GF-D8 (cell line): ENCODE measurements around the gene KIF5A.
A peak's percentile ranks its signal among the peaks of the same experiment; 100 is the strongest.

ENCODE experiments used
- DNase-seq: peaks from one replicate; lab custom pipeline; 2025; lab: John Stamatoyannopoulos, UW

The KIF5A gene

DNA sequence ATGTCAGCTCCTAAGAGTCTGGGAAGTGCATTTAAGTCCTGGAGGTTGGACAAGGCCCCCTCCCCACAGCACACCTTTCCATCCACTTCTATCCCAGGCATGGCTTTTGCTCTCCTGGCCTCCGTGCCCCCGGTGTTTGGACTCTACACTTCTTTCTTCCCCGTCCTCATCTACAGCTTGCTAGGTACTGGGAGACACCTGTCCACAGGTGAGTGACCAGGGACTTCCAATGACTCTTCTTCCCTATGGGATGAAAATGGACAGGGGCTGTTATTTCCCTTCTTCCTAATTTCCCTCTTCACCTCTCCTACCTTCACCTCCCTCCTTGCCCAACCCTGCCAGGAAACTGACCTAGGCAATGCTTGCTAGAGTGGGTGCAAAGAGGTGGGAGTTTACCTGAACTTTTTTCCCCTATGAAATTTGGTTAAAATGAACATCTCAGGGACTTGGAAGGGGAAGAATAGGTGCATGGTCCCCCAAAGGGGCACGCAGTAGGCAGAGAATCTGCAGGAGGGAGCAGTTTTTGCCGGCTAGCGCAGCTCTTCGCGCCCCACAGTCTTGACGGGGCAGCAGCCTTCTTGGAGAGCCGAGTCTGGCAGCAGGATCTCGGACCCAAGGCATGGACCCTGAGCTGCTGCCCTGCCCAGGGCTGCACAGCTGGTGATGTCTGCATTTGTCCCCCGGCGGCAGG, 70.5 kb downstream of the KIF5A start:
- no peak for DNase-seq

DNA sequence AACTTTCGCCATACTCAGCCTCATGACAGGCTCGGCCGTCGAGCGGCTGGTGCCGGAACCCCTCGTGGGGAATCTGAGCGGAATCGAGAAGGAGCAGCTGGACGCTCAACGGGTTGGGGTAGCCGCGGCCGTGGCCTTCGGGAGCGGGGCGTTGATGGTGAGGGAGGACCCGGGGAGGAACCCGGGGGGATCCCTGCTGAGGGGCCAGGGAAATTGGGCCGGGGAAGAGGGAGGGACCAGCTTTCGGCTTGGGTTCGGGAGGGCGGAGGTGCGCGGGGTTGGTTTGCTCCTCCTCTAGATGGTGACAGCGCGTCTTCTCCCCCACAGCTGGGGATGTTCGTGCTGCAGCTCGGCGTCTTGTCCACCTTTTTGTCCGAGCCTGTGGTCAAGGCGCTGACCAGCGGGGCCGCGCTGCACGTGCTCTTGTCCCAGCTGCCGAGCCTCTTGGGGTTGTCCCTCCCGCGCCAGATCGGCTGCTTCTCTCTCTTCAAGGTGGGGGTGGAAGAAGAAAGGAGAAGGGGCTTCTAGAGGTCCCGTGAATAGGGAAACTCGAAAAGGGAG, 71.2 kb downstream of the KIF5A start:
- peak; percentile 1 for DNase-seq

DNA sequence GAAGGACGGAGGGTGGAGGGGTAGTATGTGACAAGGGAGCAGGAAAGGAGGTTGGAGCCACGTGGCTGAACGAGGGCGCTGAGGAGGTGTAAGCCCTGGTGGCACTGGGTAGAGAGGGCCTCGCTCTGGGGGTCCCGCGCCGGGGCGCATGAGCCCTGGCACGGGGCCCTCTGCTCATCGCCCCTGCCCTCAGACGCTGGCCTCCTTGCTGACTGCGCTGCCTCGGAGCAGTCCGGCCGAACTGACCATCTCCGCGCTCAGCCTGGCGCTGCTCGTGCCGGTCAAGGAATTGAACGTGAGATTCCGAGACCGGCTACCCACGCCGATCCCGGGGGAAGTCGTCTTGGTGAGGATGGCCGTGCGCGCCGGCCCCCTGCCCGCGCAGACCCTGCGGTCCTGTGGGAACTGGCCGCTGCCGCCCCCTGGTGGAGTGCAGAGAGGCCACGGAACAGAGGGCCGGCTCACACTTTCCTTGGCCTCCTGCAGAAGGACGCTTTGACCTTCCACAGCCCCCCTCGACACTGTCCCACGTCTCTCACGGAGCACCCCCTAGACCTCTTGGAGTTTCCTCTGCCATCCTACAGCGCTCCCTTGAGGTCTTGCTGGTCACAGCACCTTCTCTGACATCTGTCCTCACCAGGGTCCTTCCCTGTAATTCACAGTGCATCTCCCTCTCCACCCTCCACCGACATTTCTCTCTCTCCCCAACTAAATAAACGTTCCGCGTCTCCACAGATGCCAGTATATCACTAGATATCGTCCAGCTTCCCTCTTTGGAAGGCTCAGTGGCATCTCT, 71.9 kb downstream of the KIF5A start:
- DNase-seq = peak; percentile 2

DNA sequence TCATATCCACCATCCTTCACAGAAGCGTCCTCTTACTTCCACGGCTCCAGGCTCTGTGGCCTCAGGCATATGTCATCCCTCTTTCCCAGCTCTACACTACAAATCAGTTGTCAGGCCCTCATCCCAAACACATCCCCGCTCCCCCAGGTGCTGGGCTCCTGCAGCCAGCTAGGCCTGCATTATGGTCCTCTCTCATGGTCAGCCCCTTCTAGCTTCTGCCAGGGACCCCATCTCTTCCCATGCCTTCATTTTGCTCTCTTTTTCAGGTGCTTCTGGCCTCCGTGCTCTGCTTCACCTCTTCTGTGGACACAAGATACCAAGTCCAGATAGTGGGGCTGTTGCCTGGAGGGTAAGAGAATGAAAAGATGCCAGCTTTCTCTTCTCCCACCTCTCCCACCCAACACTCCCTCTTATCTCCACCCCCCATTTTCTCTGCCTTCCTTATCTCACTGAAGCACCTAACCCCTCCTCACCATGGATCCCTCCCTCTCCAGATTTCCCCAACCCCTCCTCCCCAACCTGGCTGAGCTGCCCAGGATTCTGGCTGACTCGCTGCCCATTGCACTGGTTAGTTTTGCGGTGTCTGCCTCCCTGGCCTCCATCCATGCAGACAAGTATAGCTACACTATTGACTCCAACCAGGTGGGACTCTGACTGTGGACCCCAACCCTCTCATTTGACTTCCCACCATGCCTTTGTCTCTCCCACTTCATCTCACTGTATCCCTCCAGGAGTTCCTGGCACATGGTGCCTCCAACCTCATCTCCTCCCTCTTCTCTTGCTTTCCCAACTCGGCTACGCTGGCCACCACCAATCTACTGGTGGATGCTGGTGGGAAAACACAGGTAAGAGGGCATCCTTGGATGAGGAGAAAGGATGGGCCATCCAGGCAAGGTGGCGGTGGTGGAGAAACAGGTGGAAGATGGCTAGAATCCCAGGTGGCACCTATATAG, 72.7 kb downstream of the KIF5A start:
- no peak for DNase-seq

DNA sequence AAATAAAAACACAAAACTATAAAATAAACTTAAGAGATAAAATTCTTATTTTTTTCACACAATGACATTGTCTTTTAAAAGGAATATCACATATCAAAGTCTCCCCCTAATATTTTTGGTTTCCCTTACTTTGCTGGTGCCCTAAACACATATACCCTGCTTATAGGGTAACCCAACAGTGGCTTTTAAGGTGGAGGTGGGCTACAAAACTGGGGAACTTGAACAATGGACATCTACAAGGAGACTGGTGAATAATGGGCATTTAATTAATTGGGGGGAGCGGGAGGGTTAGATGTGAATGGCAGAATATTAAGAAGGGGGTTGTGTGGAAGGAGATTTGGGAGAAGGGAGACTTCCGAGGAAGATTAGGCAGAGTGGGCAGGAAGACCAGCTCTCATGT, 73.5 kb downstream of the KIF5A start:
- no peak for DNase-seq

DNA sequence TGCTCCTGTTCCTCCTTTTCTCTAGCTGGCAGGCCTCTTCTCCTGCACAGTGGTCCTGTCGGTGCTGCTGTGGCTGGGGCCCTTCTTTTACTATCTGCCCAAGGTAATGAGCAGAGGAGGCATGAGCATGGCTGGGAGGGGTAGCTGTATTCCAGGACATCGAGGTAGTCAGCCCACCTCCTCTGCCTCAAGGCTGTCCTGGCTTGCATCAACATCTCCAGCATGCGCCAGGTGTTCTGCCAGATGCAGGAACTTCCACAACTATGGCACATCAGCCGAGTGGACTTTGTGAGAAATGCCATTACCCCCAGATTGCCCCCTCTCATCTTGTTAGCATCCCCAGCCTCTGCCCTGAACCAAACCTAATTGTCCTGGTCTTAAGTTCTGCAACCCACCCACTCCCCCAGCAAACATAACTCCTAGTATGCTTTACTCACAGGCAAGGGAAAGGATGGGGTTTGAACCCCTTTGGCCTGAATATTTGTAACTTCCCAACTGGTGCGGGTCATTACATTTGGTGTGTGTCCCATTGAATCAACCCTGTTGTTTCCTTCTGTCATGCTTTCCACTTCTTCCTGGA, 74.1 kb downstream of the KIF5A start:
- no peak for DNase-seq

DNA sequence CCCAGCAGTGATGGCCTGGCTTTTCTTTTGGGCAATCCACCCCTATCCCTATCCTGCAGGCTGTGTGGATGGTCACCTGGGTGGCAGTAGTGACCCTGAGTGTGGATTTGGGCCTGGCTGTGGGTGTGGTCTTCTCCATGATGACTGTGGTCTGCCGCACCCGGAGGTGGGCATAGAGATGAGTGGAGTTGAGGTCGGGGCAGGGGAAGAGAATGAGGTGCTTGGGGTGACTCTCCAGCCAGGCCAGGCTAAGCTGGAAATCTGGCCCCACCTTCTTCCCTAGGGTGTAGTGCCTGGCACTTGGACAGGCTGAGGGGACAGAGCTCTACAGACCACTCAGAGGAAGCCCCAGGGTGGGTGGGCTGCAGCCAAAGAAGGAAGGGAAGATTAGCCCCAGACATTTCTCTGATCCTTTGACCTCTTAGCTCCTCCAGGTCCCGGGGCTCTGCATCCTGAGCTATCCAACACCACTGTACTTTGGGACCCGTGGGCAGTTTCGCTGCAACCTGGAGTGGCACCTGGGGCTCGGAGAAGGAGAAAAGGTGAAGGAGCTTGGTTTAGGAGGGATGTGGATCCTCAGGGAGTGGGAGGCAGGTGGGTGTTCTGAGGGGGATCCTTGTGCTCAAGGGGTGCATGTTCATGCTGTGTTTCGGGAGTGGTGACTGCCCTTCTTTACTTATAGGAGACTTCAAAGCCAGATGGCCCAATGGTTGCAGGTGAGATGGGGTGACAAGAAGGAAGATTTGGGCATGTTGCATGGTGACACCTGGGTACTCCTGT, 74.8 kb downstream of the KIF5A start:
- no peak for DNase-seq

DNA sequence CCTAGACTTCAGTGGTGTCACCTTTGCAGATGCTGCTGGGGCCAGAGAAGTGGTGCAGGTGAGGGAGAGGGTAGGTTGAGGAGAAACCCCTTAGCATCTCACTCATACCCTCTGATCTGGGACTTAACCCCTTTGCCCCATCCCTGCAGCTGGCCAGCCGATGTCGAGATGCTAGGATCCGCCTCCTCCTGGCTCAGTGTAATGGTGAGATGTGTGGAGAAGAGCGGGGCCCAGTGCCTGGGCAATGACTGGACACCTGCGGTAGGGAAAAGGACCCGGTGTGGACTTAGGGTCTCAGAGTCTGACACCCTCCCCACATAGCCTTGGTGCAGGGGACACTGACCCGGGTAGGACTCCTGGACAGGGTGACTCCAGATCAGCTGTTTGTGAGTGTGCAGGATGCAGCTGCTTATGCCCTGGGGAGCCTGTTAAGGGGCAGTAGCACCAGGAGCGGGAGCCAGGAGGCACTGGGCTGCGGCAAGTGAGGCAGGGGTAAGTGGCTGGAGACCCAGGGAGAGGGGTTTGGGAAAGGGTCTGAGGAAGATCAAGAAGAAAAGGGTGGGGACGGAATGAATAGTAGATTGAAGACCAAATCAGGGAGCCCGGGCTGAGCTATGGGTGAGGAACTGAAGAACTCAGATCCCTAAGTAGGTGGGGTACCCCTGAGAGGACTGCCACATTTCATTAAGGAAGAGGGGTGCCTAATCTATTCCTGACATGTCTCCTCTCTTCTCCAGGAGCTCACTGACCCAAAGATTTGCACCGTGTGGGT, 75.6 kb downstream of the KIF5A start:
- no peak for DNase-seq

DNA sequence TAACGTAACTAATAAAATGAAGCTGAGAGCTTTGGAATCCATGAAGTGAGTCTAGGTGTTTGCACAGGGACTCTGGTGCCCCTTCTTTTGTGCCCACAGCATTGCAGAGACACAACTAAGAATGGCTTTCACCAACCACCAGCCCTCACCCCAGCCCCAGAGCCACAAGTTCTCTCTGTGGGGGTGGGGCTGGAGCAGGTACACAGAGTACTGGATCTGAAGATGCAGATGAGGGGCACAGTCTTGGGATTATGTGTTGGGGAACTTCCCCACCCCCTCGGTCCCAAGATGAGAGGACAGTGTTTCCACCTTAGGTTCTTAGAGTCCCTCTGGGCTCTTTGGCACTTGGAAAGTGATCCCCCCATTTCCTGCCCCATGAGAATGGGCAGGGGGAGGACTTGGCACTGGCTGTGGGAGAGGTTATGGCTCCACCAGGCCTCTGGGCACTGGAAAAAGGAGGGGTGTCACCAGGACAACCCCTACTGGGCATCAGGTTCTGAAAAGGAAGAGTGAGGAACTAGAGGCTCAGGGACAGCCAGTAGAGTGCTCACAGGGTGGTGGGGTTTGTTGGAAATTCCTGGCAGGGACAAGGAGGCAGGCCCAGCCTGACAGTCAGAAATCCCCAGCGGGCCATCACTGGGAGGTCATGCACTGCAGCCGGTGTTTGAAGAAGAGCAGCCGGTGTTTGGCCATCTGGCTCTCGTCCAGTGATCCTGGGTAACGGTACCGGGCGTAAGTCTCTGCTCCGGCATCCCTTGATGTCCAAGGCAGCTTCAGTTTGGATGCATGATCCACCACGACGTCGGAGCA, 76.5 kb downstream of the KIF5A start:
- DNase-seq = no peak

DNA sequence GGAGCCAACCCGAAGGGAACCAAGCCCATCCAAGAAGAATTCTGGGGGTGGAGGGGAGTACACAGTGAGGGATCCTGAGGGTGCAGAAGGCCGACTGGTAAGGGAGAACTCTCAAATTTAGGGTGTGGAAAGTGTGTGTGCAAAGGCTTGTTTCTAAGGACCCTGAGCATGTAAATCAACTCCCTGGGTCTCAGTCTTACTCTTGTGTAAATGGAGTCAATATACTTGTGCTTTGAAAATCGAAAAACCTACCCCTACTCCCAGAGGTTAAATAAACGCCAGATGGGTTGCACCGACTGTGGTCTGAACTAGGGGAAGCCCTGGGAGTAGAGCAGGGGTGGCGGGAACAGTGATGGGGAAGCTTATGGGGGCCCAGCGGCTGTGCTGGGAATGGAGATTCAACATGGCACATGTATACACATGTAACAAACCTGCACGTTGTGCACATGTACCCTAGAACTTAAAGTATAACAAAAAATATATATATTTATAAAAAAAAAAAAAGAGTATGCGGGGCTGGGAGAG, 77.1 kb downstream of the KIF5A start:
- DNase-seq = no peak

DNA sequence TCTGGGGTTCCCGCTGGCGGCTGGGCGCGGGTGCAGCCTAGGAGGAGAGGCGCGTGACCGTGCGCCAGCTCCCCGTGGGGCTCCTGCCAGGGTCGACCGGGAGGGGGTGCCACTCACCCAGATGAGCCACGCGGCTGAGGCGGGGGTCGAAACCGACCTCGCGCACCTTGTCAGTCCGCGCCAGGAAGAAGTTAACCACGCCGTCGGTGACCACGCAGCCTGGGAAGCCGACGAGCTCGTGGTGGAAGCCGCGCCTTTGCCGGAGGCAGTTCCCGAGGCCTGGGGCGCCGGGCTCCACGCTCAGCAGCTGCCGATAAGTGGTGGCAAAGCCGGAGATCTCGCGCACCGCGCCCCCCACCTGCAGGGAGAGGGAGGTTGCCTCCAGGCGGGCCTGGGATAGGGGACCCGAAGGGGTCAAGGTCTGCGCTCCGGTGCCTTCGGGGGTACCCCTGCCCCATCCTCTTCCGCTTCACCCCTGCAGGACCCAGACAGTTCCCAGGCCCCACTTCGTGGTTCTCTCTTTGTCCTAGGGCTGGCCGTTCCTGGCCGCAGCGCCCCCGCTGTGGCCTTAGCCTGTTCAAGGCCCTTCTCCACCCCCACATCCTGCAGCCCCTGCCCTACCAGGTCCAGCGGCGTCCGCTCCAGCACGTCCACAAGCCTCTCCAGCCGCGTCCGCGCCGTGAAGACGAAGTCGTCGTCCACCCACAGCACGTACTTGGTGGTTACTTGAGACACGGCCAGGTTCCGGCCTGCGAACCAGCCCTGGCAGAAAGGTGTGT, 77.8 kb downstream of the KIF5A start:
- no peak for DNase-seq

DNA sequence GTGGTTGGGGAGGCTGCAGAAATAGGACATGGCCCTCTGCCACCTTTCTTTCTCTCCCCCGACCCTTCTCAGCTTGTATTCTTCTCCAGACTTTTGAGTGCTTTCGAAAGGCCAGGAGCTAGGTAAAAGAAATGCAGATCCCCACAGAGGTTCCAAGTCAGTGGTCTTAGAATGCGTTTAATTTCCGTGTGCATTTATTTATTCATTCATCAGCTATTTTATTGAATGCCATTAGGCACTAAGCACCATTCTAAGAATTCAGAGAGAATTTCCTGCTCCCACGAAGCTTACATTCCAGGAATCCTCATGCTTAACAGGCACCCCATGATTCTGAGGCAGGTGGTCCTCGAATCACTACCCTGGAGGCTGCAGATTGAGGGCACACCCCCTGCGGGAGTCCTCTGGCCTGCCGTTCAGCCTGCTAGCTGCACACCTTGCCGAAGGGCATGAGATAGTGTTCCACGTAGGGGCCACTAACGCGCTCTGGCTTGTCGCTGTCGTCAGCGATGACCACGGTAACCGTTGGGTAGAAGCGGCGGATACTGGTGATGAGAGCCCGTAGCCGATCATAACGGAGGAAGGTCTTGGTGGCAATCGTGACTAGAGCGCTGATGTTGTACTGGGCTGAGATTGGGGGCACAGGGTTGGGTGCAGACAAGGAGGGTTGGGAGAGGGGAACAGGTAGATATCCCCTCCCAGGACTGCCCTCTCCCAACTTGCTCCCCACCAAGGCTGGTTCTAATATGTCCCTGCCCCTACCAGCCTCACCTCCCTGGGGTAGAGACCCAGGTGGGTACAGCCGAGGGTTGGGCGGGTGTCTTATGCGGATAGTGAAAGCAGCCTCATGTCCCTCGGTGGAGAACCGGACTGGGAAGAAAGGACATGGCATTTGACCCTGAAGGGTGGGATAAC, 78.7 kb downstream of the KIF5A start:
- DNase-seq = no peak

DNA sequence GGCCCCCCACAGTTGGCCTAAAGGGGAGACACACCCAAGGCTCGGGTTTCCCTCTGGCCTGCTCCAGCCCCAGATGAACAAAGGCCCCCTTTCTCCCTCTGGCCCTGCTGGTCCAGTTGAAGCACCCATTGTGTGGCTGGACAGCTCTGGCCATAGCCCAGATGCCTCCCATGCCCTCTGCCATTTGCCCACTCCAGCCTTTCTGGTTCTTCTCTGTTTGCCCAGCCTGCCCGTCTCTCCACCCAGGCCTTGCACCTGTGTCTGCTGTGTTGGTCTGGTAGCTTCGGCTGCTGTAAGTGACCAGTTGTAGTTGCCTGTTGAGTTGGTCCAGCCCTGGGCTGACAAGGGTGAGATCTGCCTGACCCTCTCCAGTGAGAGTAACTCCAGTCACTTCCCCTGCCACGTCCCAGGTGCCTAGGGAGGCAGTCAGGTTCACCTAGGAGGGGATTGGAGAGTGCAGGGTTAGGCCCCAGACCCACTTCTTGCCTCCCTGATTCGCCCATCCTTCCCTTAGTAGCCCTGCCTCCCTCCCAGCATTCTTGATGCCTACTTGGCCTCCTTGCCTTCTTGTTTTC, 80.1 kb downstream of the KIF5A start:
- no peak for DNase-seq

DNA sequence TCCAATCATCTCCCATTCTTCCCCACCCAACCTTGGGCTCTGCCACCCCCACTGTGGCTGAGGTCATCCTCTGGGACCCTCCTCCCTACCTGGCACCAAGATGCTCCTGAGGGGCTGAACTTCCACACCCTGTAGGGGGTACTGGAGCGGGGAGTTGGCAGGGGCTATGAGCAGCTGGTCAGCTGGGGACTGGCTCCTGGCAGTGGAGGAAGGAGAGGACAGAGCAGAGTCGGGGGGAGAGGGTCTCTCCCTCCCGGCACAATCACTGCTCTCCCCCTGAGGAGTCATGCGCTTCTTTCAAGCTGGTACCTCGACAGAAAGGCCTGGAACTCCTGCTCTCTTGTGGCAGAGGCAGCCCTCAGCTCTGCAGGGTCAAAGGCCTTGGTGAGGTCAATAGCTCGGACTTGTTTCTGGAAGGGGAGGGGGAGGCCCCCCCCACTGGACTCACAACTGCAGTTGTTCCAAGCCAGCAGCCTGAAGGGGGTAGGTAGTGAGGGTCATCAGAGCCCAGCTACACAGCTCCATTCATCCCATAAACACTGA, 81.1 kb downstream of the KIF5A start:
- no peak for DNase-seq

DNA sequence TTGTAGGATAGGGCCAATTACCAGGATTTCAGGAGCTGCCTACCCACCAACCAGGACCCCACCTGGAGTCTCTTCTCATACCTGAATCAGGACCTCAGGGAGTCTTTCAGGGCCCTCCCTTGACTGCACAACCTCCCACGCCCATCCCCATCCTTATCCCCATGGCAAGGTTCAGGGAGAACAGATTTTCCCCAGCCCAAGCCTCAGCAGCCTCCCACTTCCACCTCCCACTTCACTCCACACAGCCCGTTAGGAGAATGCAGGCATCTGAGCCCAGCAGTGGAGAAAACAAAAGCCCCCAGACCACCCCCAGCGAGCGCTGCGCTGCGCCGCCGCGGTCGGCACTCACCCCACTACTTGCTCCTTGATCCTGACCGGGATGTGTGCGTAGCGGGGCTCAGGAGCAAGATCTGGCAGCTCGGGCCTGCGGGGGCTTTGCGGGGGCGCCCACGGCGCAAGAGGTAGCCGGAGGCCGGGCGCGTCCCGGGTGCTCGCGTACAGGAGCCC, 81.8 kb downstream of the KIF5A start:
- DNase-seq = no peak
